GM10248 (cell line): ENCODE measurements around the gene EXO1.

ENCODE experiments used
- CTCF ChIA-PET: fragments of 300-600 bp; sonication (Branson Sonifier 250); formaldehyde crosslinking; extraction: SDS; loops from one replicate; lab custom pipeline; 2021; ENCODE audit warnings: antibody characterized with exemption; lab: Yijun Ruan, JAX
- POLR2A ChIA-PET: fragments of 350-650 bp; sonication (Branson Sonifier 250); formaldehyde crosslinking; extraction: SDS; loops from one replicate; lab custom pipeline; 2020; ENCODE audit warnings: antibody characterized with exemption; lab: Yijun Ruan, JAX
- DNase-seq: peaks from one replicate; pipeline ENCODE4 v3.0.0; 2012; ENCODE audit errors: extremely low spot score
- CTCF ChIP-seq: IDR thresholded peaks from 2 replicates; pipeline ENCODE4 v1.5.1; 2012; ENCODE audit warnings: mild to moderate bottlenecking, low read depth; ENCODE audit errors: extremely low read depth, missing control alignments, control extremely low read depth

The EXO1 gene

GRCh38 chr1:241926141-241926540 is 78.1 kb downstream of the EXO1 start:
- CTCF ChIA-PET, result no interaction called here
- POLR2A ChIA-PET, result no interaction called here
- no peak for DNase-seq
- no peak for TF ChIP-seq CTCF

GRCh38 chr1:241927321-241927720 is 79.3 kb downstream of the EXO1 start:
- no peak for DNase-seq
- ChIA-PET POLR2A (no interaction called here), CTCF (no interaction called here)
- TF ChIP-seq CTCF, result no peak

- TF ChIP-seq CTCF, result no peak
- ChIA-PET CTCF (interaction anchor here (1.2 kb wide), 1 partner anchor 1151 kb away, joined by 3 read pairs; no protein-coding TSS in a partner anchor), POLR2A (no interaction called here)
- no peak for DNase-seq
These were observed 84.8 kb downstream of the EXO1 start for GRCh38 chr1:241932845-241933244.

- ChIA-PET POLR2A (no interaction called here), CTCF (interaction anchor here (1.7 kb wide), 1 partner anchor 24 kb away, joined by 4 read pairs; the partner anchor contains the start of gene BECN2)
- no peak for TF ChIP-seq CTCF
- no peak for DNase-seq
These were observed 86.3 kb downstream of the EXO1 start for GRCh38 chr1:241934201-241934848.

GRCh38 chr1:241934866-241935265 is 86.9 kb downstream of the EXO1 start:
- POLR2A ChIA-PET, result no interaction called here
- CTCF ChIA-PET, result interaction anchor here (1.7 kb wide), 1 partner anchor 23 kb away, joined by 4 read pairs; the partner anchor contains the start of gene BECN2

More at GRCh38 chr1:241934866-241935265, 86.9 kb downstream of the EXO1 start:
- no peak for DNase-seq
- TF ChIP-seq CTCF, result no peak
